Activated naive CD4-positive, alpha-beta T cell treated with anti-CD3 and anti-CD28 coated beads, Interleukin-2, amount 50 U/mL, for 16 hours (primary cell): ENCODE data around the gene PIGW.

Experiments used
- DNase-seq: peaks from one replicate; pipeline ENCODE4 v3.0.0-alpha.2; 2020

Gene PIGW, protein sequence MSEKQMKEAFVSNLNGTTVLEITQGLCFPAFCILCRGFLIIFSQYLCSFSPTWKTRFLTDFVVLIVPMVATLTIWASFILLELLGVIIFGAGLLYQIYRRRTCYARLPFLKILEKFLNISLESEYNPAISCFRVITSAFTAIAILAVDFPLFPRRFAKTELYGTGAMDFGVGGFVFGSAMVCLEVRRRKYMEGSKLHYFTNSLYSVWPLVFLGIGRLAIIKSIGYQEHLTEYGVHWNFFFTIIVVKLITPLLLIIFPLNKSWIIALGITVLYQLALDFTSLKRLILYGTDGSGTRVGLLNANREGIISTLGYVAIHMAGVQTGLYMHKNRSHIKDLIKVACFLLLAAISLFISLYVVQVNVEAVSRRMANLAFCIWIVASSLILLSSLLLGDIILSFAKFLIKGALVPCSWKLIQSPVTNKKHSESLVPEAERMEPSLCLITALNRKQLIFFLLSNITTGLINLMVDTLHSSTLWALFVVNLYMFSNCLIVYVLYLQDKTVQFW

DNA sequence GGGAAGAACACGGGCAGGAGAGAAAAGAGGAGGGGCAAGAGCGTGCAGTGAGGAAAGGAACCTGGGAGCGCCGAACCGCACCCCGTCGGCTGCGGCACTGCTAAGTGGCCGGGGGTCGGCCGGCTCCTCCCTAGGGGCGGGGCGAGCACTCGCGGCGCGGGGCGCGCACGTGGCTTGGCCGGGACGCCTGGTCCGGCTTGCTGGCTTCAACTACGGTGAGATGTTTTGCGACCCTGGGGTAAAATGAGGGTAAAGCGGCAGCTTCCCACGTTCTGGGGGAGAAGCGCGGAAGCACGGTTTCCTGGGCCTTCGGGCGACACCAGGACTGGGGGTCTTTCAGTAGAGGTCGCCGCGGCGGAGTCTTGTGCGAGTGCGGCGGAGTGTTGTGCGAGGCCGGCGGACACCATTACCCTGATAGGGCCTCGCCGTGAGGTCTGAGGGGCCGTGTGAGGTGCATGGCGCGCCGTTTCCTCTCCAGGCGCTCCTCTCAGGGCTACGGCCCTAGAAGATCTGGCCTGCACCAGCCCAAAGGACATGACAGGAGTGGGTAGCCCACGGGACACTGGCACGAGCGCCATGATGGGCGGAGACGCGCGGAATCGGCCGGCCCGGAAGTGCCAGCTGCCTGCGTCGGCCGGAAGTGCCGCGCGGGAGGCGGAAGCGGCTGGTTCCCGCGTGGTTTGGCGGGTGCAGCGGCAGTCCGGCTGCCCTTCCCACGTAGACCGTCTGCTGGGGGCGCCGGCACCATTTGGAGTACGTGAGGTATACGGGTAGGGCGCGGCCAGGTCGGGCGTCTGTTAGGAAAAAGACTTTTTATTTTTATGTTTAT lies at the start of gene PIGW, which contains the start of gene MYO19:
PIGW (plus strand) TSS at position 148 of the 829 bp plus-strand sequence. CDS start 2,115 bp downstream, outside the sequence.
MYO19 (minus strand) TSS at position 29 of the 829 bp plus-strand sequence. CDS start 2,330 bp downstream, outside the sequence.
- DNase-seq, result peak; percentile 91

DNA sequence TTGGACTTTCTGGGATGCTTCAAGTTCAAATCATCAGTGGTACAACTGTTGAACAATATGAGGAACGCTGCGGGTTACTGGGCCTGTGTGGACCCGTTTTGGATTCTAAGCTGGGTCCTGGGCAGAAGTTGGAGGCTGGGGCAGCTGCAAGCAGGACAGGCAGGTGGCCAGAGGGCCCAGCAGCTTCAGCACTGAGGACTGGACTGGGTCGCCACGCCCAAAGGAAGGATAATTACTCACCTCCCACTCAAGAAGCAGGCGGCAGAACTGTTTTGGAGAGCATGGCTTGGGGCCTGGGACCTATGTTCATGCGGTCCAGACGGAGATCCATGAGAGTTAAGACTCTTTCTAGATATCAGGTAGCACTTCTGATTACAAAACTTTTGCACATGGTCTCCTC lies 49.8 kb upstream of the PIGW start:
- DNase-seq, result no peak

DNA sequence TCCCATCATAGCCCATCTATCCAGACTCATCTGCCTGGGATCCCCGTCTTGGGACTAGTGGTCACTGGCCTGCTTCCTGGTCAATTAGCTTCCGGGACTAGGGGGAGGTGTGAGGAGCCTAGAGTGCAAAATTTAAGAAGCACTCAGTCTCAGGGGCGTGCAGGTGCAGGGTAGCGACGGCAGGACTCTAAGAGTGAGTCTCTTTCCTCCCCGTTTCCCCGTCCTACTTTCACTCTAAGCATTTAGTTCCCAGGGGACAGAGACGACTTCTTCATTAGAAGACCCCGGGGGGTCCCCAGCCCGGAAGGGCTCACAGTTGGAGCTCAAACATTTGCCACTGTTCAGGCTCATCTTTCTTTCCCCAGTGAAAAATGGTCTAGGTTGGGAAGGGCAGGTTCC lies 49.0 kb upstream of the PIGW start:
- no peak for DNase-seq

DNA sequence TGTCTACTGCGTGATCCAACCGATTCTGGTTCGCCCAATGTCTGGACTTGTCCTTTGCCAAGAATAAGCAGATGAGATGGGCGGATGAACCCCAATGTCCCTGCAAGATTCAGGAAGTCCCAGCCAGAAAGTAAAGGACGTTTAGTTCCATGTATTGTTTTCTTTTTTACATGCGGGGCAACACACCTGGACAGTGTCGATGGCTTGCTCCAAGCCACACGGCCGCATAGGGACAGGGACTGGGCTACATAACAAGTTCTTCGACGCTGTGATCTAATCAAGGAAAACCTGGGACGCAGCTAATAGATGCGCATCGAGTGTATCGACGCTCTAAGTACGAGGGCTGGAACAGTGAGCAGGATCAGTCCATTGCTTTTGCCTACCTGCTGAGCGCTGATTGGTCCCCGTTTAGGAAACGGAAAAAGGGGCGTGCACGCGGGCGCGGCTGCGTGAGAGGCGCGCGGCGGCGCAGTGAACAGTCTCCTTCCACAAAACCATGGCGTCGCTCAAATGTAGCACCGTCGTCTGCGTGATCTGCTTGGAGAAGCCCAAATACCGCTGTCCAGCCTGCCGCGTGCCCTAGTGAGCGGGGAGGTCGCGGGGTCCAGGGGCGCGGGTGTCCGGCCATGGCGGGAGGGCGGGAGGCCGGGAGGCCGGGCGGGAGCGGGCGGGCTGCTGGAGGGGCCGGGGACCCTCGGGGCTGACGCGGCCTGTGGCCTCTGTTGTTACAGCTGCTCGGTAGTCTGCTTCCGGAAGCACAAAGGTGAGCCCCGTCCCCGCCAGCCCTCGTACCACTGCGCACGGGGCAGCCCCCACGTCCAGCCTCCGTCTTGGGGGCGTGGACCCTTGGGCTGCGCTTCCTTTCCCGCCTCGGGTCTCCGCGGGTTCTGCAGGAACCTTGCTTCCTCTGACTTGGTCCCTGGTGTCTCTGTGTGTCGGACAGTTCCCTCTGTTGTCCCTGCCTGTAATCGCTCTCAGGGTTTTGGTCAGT lies 48.3 kb upstream of the PIGW start, which contains the start of gene ZNHIT3:
ZNHIT3 (plus strand) TSS at position 478 of the 991 bp plus-strand sequence; CDS start at position 497, 19 bp downstream.
- peak; percentile 92 for DNase-seq

DNA sequence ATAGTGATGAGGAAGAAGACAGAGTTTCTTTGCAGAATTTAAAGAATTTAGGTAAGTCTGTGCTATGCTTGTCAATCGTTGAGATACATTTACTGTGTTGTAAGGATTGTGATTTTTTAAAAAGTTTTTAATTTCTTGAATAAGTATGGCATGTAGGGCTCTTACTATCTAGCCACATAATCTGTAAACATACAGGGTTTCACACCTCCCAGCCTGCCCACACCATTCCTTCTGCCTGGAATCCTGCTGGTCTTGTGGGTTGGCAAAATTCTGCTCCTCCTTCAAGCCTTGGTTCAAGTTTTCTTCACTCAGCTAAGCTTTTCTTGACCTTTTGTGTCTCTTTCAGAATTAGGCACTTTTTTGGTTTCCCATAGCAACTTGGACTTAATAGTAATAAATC lies 40.8 kb upstream of the PIGW start:
- DNase-seq, result no peak

DNA sequence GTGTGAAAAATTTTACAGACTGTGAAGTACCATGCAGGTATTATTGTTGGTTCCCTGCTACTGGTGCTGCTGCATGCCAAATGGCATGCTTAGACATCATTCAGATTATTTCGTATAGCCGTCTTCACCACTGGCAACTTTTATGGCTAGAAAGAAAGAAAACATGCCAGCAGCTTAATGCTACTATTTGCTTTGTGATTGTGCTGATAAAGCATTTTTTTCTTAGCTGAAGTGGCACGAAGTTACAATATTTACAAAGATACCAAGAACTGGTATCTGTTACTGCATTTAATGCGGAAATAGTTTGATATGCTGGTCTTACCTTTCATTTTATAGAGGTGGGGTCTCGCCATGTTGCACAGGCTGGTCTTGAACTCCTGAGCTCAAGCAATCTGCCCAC lies 40.1 kb upstream of the PIGW start:
- no peak for DNase-seq

DNA sequence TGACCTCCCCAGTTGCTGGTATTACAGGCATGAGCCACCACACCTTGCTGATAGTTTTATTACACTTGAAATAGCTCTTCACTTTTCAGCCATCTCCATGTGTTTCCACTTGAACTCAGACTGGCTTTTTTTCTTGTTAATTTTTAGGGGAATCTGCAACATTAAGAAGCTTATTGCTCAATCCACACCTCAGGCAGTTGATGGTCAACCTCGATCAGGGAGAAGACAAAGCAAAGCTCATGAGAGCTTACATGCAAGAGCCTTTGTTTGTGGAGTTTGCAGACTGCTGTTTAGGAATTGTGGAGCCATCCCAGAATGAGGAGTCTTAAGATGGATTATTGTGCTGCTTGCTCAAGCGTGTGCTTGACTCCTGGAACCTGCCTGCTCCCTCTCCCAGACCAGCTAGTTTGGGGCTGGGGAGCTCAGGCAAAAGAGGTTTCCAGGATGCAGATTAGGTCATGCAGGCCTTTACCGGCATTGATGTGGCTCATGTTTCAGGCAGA lies 39.7 kb upstream of the PIGW start:
- DNase-seq, result no peak

DNA sequence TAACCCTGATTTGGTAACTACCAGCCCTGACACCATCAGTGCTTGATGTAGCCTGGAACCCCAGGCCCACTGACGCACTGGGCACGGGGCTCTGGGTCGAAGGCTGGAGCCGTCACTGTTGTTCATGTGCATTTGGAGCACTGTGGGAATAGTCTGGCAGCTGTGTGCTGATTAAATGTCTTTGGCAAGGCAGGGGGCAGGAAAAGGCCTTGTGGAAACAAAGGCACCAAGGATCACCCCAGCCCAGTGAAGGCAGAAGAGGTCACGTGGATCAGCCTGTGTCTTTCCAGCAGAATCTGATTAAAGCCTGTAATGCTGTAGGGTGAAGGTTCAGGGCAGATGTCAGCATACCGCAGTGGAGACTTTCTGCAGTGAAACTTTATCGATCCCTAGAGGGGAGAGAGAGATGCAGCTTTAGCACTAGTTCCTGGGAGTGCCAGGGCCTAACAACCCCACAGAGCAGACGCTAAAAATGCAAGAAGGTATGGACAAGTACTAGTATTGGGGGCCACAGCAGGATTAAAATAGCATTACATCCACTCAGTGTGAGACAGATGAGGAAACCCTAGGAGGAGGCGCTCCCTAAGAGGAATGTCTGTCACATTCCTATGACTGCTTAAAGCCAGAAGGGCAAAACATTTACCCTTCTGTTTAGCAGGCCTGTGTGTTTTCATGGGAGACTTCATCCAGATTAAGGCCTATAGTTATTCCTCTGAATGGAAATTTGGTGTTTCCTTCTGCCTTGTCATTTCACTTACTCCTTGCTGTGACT lies 38.6 kb upstream of the PIGW start:
- DNase-seq, result no peak

DNA sequence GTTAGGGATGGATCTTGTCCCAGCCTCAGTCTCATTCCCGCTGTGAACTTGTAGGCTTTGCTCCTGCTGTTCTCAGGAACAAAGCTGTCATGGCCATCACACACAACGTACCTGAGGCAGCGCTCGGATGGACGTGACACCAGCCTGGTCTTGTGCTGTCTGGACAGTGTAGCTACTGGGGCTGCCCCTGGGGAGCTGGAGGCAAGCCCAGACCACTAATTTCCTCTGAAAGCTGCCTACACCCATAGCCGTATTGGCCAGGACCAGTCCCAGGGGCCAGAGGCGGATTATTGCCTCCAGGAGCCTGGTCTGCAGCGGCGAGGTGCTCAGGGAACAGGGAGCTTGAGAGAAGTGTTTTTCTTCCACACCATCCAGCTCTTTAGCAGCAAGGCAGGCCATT lies 36.6 kb upstream of the PIGW start:
- no peak for DNase-seq

DNA sequence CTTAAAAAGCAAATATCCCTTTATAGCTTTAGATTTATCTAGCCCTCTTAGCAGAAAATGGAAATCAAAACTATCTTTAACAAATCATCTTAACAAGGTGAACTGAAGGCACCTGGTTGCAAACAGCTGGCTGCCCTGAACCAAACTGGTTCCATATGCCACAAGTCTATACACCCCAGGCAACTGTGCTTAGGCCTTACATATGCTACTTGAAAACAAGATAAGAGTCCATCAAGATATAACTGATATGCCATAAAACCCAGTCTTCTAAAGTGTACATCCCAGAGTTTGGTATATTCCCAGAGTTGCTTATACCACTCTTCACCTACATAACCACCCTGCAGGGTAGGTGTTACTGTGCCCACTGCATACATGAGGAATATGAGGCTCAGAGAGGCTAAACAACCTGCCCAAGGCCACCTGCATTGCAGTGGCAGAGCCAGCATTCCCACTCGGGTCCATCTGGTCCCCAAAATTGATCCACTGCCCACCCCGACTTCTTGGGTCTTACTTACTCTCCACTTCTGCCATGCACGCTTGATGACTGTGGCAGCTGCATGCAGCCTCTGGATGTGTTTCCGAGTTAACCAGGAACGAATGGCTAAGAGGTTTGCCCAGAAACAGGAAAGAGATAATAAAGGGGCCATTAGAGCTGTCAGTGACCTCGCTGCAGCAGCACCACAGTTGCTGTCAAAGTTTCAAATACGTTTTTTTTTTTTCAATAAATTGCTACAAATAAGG lies 36.1 kb upstream of the PIGW start:
- DNase-seq, result no peak

DNA sequence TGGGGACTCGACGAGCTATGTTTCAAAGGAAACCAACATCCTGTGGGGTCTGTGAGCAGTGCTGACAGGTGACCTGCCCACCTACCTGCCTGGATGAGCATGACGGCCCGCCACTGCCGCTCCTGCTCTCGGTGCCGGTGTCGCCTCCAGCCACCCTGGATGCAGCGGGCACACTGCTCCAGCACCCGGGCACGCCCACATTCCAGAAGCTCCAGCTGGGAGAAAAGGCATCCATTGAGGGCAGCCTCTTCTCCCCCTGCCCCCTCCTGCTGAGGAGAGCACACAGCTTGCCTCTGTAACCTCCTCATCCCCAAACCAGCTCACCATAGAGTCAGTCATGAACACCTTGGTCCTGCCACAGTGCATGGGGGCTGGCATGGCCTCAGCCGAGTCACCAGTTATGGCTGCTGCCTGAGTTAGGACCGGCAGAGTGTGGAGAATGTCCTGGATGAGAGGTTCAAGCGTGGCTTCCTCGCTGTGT lies 34.0 kb upstream of the PIGW start:
- DNase-seq, result no peak

DNA sequence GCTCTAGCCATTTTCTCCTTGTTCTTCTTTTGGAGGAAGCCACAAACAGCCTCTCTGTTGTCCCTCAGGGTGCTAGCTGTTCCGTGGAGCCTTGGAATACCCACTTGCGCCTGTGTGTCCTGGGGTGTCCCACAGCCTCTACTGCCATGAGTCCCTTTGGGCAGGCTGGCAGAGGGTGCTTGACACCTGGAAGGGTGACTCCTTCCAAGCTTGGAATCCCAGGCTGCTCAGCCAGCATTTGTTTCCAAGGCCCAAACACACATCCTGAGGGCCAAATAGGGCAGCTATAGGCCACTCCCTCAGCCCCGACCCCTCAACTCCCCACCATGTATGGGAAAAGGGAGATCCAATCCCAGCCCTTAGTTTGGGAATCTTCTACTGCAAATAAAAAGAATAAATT lies 33.4 kb upstream of the PIGW start:
- DNase-seq, result no peak

DNA sequence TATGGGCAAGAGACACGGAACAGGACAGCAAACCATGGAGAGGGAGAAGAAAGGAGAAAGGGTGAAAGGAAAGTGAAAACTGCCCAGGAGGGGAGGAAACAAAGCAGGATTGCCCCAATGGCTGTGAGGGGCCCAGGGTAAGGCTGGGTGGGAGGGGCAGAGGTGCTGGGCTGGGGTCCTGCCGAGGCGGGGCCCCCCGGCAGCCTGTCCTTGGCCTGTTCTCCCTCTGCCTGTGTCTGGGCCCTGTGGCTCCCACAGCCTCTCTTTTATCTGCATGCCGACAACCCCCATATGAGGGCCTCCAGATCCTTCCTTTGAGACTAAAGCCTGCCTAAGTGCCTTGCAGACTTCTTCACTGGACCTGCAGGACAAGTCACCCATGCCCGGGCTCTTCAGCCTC lies 32.8 kb upstream of the PIGW start:
- no peak for DNase-seq

DNA sequence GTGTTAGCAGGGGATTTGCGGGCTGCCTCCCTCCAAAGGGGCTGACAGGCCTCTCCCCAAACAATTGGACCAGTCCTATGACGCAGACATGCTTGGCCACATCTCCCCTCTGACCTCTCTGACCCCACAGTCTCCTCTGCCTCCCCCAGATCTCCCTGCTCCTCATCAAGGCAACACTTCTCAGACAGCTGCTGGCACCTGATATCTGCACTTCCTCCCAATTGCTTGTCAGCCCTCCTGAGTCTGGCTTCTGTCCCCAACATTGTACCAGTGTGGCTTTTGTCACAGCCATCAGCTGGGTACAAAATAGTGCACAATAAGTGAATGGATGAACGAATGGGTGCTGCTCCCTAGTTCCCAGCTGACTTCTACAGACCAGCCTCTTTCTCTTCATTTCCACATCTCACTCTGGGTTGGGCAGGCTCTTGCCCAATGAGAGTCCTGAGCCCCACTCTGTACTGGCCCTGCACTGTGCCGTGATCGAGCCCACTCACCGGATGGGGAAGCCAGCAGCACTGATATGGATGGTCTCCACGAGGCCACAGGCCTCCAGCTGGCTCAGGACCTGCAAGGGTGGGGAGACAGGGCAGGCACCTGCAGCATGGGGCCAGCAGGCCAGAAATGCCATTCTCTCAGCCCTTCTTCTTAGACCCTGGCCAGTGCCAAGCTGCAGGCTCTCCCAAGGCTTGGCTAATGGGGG lies 31.2 kb upstream of the PIGW start:
- DNase-seq, result no peak

DNA sequence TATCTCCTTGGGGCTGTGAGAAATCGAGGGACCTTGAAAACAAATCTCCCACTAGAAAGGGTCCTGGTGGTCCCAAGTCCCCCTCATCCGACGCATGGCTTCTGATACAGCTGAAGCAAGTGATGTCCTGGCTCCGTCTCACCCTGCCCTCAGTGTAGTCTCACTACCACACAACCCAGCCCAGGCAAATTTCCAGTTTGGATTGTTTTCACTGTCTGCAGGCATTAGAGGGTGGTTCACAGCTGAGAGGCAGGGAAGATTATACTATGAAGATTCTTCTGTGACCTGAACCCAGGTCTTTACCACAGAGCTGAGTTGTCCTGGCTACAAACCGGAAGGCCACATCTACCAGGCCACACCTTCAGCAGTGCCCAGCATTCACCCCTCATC lies 30.6 kb upstream of the PIGW start:
- DNase-seq, result no peak

DNA sequence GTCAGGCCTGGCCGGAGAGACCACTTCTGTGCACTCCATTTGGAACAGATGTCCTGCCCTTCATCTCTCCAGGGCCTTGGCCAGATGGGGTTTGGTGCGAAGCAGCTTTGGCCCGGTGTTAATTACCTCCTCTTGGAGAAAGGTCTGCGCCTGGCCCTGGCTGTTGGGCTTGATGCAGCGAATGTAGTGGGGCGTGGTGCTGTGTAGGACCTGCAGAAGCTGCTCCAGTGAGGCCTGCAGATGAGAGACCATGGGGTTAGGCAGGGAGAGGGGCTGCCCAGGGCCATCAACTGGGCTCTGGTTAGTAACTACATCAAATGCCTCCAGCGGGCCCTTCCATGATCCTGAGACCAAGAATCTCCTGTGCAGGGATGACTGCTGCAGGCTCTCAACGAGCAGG lies 29.6 kb upstream of the PIGW start:
- DNase-seq, result no peak

DNA sequence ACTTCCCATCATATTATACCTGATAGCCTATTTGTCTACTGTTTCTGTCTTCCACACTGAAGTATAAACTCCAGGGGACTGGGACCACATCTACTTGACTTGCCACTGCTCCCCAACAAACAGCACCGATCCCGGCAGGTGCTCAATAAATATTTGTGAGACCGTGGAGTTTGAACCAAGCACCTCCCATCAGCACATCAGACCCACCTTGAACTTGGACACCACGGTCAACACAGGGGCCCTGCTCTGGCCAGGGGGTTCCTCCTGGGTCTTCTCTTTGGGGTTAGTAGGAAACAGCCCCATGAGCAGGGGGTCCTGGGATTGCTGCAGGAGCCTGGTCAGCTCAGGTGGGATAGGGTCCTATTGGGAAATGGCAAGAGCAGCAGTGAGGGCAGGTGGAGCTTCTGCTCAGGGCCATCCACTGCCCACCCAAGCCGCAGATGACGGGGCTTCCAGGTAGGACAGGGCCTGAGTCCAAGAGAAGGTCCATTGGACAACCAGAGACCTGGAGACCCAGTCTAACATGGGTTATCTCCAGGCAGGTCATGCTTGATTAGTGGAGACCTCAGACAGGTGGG lies 28.4 kb upstream of the PIGW start:
- no peak for DNase-seq

DNA sequence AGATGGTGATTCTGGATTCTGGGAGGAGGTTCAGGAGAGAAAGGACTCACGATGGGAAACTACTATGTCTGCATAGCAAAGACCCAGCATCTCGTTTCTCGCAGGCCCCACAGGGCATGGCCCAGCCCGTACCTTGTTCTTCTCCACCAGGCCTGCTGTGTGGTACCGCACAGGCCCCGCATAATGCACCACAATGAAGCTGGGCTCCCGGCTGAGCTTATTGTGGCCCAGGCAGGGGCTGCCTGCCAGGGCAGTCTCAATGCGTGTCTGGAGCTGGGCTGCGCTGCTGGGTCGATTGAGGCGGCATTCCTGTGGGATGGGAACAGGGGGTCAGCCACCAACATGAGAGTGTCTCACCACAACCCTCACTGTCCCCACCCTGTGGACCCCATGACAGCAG lies 28.0 kb upstream of the PIGW start:
- no peak for DNase-seq

DNA sequence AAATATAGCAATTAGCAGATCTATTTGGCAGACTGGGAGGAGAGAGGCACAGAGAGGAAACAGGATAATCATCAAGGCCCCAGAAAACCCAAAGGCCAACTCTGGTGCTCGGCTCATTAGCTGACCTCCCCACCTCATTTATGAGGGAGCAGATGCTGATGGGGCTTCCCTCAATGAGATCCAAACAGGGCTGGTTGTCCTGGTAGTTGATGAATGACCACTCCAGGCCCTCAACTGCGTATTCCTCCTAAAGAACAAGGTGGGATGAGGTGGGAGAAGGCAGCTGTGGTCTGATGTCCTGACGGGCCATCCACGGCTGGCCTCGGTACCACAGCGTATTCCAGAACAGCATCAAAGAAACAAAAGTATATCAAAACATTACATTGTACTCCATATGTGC lies 27.5 kb upstream of the PIGW start:
- DNase-seq, result no peak
